NCI-H2196 (cell line): Measurements from ENCODE around the gene TMED1.
"Not testable (repeated sequence)": the region's sequence is repeated elsewhere in the genome, so short reads cannot be mapped to it uniquely, and the experiment has no call there.

Source experiments
- DNase-seq: peaks from one replicate; lab custom pipeline; 2025; ENCODE audit not compliant: unreplicated experiment; lab: John Stamatoyannopoulos, UW

TMED1 gene, protein sequence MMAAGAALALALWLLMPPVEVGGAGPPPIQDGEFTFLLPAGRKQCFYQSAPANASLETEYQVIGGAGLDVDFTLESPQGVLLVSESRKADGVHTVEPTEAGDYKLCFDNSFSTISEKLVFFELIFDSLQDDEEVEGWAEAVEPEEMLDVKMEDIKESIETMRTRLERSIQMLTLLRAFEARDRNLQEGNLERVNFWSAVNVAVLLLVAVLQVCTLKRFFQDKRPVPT

GRCh38 chr19:10835754-10836478 is at the start of gene TMED1:
TSS of gene TMED1 (minus strand) at chr19:10836212. CDS start at chr19:10836191, 21 bp downstream.
- peak; percentile 100 for DNase-seq

GRCh38 chr19:10885201-10886169 is 49.5 kb upstream of the TMED1 start:
- DNase-seq, result no peak

DNA sequence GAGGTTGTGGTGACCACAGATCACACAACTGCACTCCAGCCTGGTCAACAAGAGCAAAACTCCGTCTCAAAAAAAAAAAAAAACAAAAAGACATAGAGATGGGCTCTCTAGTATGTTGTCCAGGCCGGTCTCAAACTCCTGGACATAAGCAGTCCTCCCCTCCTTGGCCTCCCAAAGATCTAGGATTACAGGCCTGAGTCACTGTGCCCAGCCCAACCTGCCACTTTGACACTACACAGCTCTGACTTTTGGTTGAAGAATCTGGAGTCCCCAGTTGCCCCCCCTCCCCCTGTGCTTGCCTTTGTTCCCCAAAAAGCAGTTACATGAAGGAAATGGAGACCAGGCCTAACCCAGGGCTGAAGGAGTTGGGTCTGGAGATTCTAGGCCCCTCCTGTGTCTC is 48.3 kb upstream of the TMED1 start:
- DNase-seq, result no peak

DNA sequence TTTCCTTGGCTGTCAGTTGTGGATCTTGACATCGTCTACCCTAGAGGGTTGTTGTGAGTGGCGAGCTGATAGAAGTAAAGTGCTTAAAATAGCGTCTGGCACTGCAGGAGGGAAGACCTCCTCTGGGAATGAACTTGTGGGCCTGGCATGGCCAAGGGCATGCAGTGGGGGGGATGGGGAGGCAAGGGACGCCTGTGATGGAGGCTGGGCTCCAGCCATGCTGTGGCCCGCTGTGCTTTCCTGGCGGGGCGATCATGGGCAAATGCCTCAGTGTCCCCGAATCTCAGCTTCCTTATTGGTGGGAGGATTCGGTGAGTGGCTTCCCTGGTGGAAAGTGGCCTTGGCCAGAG is 46.1 kb upstream of the TMED1 start:
- no peak for DNase-seq

DNA sequence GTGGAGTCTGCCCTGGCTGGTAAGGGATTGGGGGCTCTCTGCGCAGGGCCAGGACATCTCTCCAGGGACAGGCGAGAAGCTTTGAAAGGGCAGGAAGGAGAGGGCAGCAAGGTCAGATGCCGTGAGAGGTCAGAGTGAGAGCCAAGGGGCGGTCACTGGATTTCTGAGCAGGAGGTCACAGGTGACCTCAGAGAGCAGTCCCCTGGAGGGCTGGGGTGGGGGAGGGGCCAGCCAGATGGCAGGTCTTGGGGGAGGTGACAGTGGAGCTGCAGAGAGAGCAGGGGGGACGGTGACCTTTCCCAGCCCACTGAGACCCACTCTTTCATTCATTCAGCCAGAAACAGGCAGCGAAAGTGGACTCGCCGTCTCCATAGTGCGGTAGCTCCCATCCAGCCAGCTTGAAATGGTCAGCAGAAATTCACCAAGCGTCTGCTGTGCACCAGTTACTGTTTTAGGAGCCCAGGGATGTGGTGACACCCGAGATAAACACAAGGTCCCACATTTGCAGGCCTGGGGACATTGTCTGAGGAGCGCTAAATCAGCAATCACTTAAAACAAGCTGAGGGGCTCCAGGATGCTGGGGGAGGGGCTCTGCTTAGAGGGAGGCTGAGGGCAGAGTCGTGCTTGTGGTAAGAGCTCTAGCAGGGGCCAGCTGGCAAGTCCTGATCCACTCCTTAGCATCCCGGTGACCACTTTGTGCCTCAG is 45.5 kb upstream of the TMED1 start:
- no peak for DNase-seq

- DNase-seq, result no peak
Observed at GRCh38 chr19:10878253-10878652, 42.2 kb upstream of the TMED1 start.

DNA sequence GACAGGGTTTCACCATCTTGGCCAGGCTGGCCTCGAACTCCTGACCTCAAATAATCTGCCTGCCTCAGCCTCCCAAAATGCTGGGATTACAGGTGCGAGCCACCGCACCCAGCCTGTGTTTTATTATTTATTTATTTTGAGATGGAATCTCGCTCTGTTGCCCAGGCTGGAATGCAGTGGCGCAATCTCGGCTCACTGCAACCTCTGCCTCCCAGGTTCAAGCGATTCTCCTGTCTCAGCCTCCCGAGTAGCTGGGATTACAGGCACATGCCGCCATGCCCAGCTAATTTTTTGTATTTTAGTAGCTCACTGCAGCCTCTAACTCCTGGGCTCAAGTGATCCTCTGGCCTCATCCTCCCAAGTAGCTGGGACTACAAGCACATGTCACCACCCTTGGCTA is 41.6 kb upstream of the TMED1 start:
- not testable (repeated sequence) for DNase-seq

DNA sequence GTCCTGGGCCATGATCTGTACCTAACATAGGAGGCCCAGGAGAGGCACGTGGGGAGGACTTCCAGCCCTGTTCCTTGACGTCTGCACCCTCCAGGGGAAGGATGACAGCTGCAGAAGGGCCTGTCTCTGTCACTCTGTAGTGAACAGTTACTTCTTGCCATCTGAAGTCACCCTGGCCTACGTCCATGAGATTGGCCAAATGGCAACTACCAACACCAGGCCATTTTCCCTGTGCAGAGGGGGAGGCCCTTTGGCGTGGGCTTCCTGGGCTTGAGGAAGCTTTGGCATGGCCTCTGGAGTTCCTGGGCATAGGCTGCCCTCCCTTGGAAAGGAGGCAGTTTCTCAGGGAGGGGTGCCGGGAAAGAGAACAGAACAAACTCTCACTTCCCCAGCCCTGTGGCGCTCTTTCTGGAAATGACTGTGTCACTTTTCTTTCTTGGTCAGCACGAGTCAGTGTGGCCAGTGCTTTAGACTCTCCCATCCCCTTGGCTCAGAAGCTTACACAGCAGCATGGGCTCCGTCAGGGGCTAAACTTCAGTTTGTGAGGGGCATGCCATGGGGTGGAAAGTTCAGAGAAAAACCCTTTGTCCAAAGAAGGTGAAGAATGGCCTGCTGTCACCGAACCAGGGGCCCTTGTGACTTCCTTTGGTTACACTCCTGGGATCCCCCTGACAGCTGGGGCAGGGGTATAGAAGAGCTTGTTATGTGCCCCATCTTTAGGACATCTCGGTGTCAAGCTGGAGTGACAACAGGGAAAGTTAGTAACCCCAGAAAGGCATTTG is 40.6 kb upstream of the TMED1 start:
- DNase-seq, result no peak

DNA sequence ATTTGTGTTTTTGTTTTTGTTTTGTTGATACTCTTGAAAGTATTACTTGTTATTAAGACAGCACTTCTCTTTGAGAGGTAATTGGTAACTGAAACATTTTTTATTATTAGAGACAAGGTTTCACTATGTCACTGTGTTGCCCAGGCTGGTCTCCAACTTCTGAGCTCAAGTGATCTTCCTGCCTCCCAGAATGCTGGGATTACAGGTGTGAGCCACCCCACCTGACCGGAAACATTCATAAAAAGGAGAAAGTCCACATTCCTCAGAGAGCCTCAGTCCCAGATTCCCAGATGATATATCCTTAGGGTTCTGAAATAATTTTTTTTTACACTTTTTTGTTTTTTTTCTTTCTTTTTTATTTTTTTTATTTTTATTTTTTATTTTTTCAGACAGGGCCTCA is 38.0 kb upstream of the TMED1 start:
- DNase-seq, result no peak

DNA sequence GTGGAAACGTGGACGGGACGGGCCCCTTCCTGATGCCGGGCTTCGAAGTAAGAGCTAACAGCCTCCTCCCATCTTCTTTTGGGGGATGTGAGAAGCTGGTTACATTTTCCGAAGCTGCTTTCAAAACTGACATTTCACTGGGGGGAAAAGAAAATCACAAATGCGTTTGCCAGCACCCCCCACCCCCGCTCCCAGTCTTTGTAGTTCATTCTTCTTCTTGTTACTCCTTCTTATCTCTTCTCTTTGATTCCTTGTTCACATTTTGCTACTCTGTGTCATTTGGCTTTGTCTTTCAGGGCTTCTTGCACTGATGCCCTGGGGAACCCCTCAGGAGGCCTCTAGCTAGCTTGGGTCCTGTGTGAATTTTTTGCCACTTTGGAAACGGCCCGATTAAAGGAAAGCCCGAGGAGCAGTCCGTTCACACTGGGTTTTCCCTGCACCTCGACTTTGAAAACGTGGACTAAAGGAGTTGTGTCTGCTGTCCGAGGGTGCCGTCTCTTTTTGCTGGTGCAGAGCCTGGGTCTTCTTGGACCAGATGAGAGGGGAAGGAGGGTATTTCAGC is 36.6 kb upstream of the TMED1 start:
- no peak for DNase-seq

GRCh38 chr19:10871711-10872545 is 35.9 kb upstream of the TMED1 start:
- DNase-seq, result no peak

GRCh38 chr19:10870955-10871603 is 35.1 kb upstream of the TMED1 start, which contains the start of gene CARM1:
TSS of gene CARM1 (plus strand) at chr19:10871553. CDS start at chr19:10871703, 150 bp downstream.
- peak; percentile 100 for DNase-seq

GRCh38 chr19:10870501-10870954 is 34.5 kb upstream of the TMED1 start:
- DNase-seq, result no peak

DNA sequence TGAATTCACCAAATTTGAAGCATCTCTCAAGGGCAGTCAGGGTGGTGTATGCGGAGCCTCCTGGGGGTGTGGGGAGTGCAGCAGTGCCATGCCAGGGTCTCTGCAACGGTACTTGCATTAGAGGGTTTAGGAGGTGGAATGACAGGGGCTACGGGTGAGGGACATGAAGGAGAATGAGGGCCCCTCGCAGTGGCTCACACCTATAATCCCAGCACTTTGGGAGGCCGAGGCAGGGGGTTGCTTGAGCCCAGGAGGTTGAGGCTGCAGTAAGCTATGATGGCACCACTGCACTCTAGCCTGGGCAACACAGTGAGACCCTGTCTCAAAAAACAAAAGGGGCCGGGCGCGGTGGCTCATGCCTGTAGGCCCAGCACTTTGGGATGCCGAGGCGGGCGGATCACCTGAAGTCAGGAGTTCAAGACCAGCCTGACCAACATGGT is 33.9 kb upstream of the TMED1 start:
- DNase-seq, result not testable (repeated sequence)

DNA sequence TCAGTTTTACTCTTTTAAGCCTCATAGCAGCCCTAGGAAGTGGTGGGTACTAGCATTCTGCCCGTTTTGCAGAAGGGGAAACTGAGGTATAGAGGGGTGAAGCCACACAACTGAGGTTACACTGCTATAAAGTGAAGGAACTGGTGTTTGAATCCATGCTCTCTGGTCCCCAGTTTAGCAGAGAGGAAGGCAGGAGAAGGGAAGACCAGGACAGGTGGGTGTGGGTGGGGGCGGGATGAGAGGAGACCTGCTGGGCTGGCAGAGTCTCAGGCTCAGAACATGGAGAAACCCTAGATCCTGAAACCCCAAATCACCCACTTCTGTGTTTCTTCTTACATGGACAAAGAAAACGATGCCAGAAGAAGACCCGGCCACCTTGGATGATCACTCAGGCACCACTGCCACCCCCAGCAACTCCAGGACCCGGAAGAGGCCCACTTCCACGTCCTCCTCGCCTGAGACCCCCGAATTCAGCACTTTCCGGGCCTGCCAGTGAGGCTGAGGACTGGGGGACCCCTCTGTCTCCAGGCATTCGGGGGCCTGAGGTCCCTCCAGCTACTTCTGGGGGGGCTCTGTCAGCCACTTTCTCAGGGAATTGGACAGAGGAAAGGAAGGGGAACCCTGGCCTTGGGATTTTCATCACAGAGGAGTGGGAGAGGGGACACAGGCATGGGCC is 33.0 kb upstream of the TMED1 start:
- DNase-seq, result no peak

DNA sequence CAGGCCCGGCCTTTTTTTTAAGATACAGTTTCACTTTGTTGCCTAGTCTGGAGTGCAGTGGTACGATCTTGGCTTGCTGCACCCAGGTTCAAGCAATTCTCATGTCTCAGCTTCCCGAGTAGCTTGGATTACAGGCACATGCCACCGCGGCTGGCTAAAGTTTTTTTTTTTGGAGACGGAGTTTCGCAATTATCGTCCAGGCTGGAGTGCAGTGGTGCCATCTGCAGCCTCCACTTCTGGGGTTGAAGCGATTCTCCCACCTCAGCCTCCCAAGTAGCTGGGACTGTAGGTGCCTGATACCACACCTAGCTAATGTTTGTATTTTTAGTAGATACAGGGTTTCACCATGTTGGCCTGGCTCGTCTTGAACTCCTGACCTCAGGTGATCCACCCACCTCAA is 30.5 kb upstream of the TMED1 start:
- no peak for DNase-seq

DNA sequence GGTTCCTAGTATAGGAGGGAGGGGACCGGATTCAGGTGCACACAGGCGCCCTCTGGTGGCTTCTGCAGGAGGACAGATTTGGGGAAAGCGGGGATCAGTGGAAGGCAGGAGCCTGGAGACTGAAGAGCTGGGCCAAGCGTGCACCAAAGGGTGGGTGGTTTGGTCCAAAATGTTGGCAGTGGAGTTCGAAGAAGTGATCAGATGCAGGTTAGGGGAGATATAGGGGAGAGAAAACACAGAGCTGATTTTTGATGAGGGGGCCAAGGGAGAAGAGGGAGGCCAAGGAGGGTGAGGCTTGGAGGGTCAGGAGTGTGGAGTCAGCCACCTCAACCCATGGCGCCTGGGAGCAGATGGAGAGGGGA is 28.5 kb upstream of the TMED1 start:
- peak; percentile 77 for DNase-seq
